ENCODE results near the gene ZNF32. TPM values are rescaled to one million over a fixed set of nuclear protein-coding genes. Genes with fewer than 3 reads are reported as not detected.

Gene ZNF32
- polyA plus RNA-seq, 6 donors from 2014 or later, result 68.9 to 135 (median 83.1) TPM

DNA sequence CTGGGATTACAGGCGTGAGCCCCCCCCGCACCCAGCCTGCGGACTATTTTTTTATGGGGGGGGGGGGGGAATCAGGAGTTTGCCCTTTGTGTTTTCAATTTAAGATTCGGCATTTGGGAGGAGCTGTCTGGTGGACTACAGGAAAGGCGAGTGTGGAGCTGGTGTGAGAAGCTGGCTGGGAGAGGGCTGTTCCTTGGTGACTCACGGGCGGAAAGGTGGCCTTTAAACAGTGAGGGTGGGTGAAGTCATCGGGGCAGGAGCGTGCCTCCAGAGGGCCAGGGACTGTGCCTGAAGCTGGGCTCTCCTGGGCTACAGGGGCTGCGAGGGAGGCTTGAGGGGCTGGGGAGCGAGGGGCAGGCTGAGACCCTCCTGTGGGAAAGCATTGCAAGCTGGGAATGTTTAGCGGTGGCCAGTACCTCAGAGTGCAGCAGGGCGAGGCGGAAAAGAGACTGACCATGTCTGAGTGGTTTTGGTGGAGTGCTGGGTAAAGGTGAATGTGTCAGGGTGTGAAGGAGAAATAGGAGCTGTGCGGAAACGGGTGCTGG is 39.7 kb upstream of the ZNF32 start:
- ATAC-seq (ENCODE audit: low read depth in 2 of 2) (no peak), DNase-seq (no peak)
- peak overlapping the region; percentile 3 to 91 (median 70) for H3K4me3 Mint-ChIP-seq
- peaks cover 35 to 64% (median 50%) of the 10 kb centered on the region in 3 donors for H3K27me3 Mint-ChIP-seq
- peak overlapping the region in 1 of 6 donors; percentile 86 for H3K27ac Mint-ChIP-seq
- H3K9me3 Mint-ChIP-seq, result peaks cover 0 to 2% (median 0%) of the 10 kb centered on the region in 7 donors
- H3K4me1 Mint-ChIP-seq, result peaks cover 7 to 15% (median 11%) of the 10 kb centered on the region in 3 donors
- H3K36me3 Mint-ChIP-seq, result no peaks in the 10 kb centered on the region

GRCh38 chr10:43687373-43687772 is 38.7 kb upstream of the ZNF32 start:
- H3K27me3 Mint-ChIP-seq, result peaks cover 30 to 60% (median 48%) of the 10 kb centered on the region in 3 donors
- H3K9me3 Mint-ChIP-seq, result peaks cover 0 to 2% (median 0%) of the 10 kb centered on the region in 7 donors
- ATAC-seq (ENCODE audit: low read depth in 2 of 2), result no peak
- peak overlapping the region in 6 of 8 donors; percentile 0 to 81 (median 50) for H3K4me3 Mint-ChIP-seq
- no peaks in the 10 kb centered on the region for H3K36me3 Mint-ChIP-seq
- peaks cover 7 to 15% (median 11%) of the 10 kb centered on the region in 3 donors for H3K4me1 Mint-ChIP-seq
- DNase-seq, result no peak
- H3K27ac Mint-ChIP-seq, result no peak overlapping the region

GRCh38 chr10:43686414-43686813 is 37.7 kb upstream of the ZNF32 start:
- Mint-ChIP-seq H3K9me3 (peaks cover 0 to 2% (median 0%) of the 10 kb centered on the region in 7 donors), H3K4me1 (peaks cover 7 to 15% (median 11%) of the 10 kb centered on the region in 3 donors), H3K27me3 (peaks cover 38 to 60% (median 51%) of the 10 kb centered on the region in 3 donors), H3K4me3 (peak overlapping the region in 3 of 8 donors; percentile 16 to 81 (median 39)), H3K36me3 (no peaks in the 10 kb centered on the region), H3K27ac (no peak overlapping the region)
- ATAC-seq (ENCODE audit: low read depth in 2 of 2) (no peak), DNase-seq (no peak)

- H3K4me3 Mint-ChIP-seq, result no peak overlapping the region
- no peak for ATAC-seq (ENCODE audit: low read depth in 2 of 2)
- H3K4me1 Mint-ChIP-seq, result peaks cover 7 to 14% (median 11%) of the 10 kb centered on the region in 3 donors
These were observed 37.1 kb upstream of the ZNF32 start for GRCh38 chr10:43685744-43686143.

DNA sequence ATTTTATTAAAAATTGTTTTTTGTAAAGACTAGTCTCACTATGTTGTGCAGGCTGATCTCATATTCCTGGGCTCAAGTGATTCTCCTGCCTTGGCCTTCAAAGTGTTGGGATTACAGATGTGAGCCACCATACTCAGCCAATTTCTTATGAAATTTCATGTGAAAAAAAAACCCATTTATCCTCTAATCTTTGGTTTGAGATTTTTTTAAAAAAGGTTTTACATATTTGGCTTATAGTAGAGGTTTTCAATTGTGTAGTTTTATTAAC is 35.5 kb upstream of the ZNF32 start:
- no peaks in the 10 kb centered on the region for H3K36me3 Mint-ChIP-seq
- H3K27ac Mint-ChIP-seq, result no peak overlapping the region
- no peak for ATAC-seq (ENCODE audit: low read depth in 2 of 2)
- H3K9me3 Mint-ChIP-seq, result peaks cover 0 to 2% (median 0%) of the 10 kb centered on the region in 7 donors
- H3K4me1 Mint-ChIP-seq, result peaks cover 0 to 7% (median 2%) of the 10 kb centered on the region in 3 donors
- peaks cover 32 to 58% (median 49%) of the 10 kb centered on the region in 3 donors for H3K27me3 Mint-ChIP-seq
- no peak overlapping the region for H3K4me3 Mint-ChIP-seq
- DNase-seq, result no peak

More at GRCh38 chr10:43685744-43686143, 37.1 kb upstream of the ZNF32 start:
- Mint-ChIP-seq H3K27me3 (peaks cover 34 to 57% (median 48%) of the 10 kb centered on the region in 3 donors), H3K36me3 (no peaks in the 10 kb centered on the region), H3K9me3 (peaks cover 0 to 2% (median 0%) of the 10 kb centered on the region in 7 donors), H3K27ac (no peak overlapping the region)
- DNase-seq, result no peak

- no peak for DNase-seq
- H3K36me3 Mint-ChIP-seq, result no peaks in the 10 kb centered on the region
- H3K27me3 Mint-ChIP-seq, result peaks cover 36 to 59% (median 48%) of the 10 kb centered on the region in 3 donors
These were observed 35.0 kb upstream of the ZNF32 start for GRCh38 chr10:43683451-43684291.

GRCh38 chr10:43682956-43683355 is 34.3 kb upstream of the ZNF32 start:
- DNase-seq (no peak), ATAC-seq (ENCODE audit: low read depth in 2 of 2) (no peak)
- H3K36me3 Mint-ChIP-seq, result no peaks in the 10 kb centered on the region
- peaks cover 42 to 59% (median 44%) of the 10 kb centered on the region in 3 donors for H3K27me3 Mint-ChIP-seq
- peaks cover 0 to 2% (median 0%) of the 10 kb centered on the region in 3 donors for H3K4me1 Mint-ChIP-seq
- H3K4me3 Mint-ChIP-seq, result no peak overlapping the region
- H3K9me3 Mint-ChIP-seq, result peaks cover 0 to 2% (median 0%) of the 10 kb centered on the region in 7 donors
- no peak overlapping the region for H3K27ac Mint-ChIP-seq

More at GRCh38 chr10:43683451-43684291, 35.0 kb upstream of the ZNF32 start:
- H3K27ac Mint-ChIP-seq, result no peak overlapping the region
- peak in 1 of 2 donors; percentile 36 for ATAC-seq (ENCODE audit: low read depth in 2 of 2)
- peaks cover 0 to 5% (median 2%) of the 10 kb centered on the region in 3 donors for H3K4me1 Mint-ChIP-seq
- H3K4me3 Mint-ChIP-seq, result no peak overlapping the region
- H3K9me3 Mint-ChIP-seq, result peaks cover 0 to 2% (median 0%) of the 10 kb centered on the region in 7 donors

DNA sequence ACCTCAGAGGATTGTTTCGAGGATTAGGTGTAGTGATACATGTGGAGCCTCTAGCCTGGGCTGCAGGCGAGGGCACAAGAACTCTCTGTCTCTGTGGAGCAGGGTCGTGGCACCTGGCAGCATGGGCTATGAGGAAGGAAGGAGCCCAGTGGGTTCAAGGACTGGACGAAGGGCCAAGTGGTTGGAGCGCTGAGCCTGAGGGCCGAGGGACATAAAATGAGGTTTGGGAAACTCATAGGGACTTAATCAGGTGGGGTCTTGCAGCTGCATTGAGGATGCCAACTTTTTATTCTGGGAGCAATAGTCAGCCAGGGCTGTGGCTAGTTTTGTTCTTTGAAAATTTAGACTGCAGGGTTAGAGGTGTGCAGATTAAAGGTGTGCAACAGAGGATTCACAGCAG is 33.0 kb upstream of the ZNF32 start:
- Mint-ChIP-seq H3K36me3 (no peaks in the 10 kb centered on the region), H3K27me3 (peaks cover 31 to 47% (median 39%) of the 10 kb centered on the region in 3 donors), H3K9me3 (peaks cover 0 to 2% (median 0%) of the 10 kb centered on the region in 7 donors), H3K4me1 (no peaks in the 10 kb centered on the region), H3K4me3 (no peak overlapping the region), H3K27ac (no peak overlapping the region)
- DNase-seq (no peak), ATAC-seq (ENCODE audit: low read depth in 2 of 2) (no peak)

DNA sequence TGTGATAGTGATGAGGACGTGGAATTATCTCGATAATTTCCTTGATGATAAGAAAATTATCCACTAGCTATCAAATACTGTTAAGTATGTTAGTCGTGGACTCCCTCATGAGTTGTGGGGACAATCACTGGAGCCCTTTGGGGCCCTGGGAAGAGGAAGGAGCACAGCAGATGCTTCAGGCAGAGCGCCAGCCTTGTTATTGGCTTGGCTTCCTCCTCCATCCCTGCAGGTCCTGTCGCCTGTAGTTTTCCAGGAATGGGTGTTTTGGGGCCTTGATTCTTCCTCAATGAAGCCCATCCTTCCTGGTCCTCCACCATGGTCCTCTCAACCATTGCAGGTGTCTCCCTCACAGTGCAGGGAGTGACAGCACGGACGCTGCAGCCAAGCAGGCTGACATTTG is 32.5 kb upstream of the ZNF32 start:
- H3K9me3 Mint-ChIP-seq, result peaks cover 0 to 2% (median 0%) of the 10 kb centered on the region in 7 donors
- peaks cover 29 to 43% (median 35%) of the 10 kb centered on the region in 3 donors for H3K27me3 Mint-ChIP-seq
- H3K36me3 Mint-ChIP-seq, result no peaks in the 10 kb centered on the region
- ATAC-seq (ENCODE audit: low read depth in 2 of 2) (no peak), DNase-seq (no peak)
- H3K4me1 Mint-ChIP-seq, result no peaks in the 10 kb centered on the region
- no peak overlapping the region for H3K27ac Mint-ChIP-seq
- H3K4me3 Mint-ChIP-seq, result no peak overlapping the region

- DNase-seq, result no peak
- ATAC-seq (ENCODE audit: low read depth in 2 of 2), result no peak
- Mint-ChIP-seq H3K27me3 (peaks cover 29 to 43% (median 35%) of the 10 kb centered on the region in 3 donors), H3K9me3 (peaks cover 0 to 2% (median 0%) of the 10 kb centered on the region in 7 donors), H3K27ac (no peak overlapping the region), H3K36me3 (no peaks in the 10 kb centered on the region), H3K4me3 (no peak overlapping the region), H3K4me1 (no peaks in the 10 kb centered on the region)
These were observed 31.4 kb upstream of the ZNF32 start for GRCh38 chr10:43680035-43680434.

DNA sequence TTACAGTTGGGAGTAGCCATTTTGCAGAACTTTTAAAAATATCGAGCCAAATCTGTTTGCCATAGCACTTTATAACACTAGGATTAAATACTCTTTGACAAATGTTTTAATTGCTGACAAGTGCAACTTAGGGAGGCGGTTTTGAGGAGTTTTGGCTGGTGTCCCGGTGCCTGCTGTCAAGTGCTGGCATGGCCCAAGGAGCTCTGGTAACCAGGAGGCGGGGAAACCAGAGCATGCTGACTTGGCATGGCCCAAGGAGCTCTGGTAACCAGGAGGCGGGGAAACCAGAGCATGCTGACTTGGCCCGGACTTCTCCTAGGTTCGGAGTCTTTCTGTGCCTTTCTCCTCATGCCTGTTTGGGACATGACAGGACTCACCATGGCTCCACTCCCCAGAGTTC is 30.8 kb upstream of the ZNF32 start:
- no peak for ATAC-seq (ENCODE audit: low read depth in 2 of 2)
- peaks cover 29 to 43% (median 31%) of the 10 kb centered on the region in 3 donors for H3K27me3 Mint-ChIP-seq

GRCh38 chr10:43678654-43679053 is 30.0 kb upstream of the ZNF32 start:
- ATAC-seq (ENCODE audit: low read depth in 2 of 2), result no peak
- no peaks in the 10 kb centered on the region for H3K4me1 Mint-ChIP-seq

More for the DNA sequence above, 30.8 kb upstream of the ZNF32 start:
- Mint-ChIP-seq H3K36me3 (no peaks in the 10 kb centered on the region), H3K27ac (no peak overlapping the region), H3K4me1 (no peaks in the 10 kb centered on the region), H3K4me3 (no peak overlapping the region), H3K9me3 (peaks cover 0 to 2% (median 0%) of the 10 kb centered on the region in 7 donors)
- no peak for DNase-seq

GRCh38 chr10:43676901-43677300 is 28.2 kb upstream of the ZNF32 start:
- no peaks in the 10 kb centered on the region for H3K9me3 Mint-ChIP-seq
- peaks cover 26 to 42% (median 34%) of the 10 kb centered on the region in 3 donors for H3K27me3 Mint-ChIP-seq
- H3K36me3 Mint-ChIP-seq, result no peaks in the 10 kb centered on the region
- no peak overlapping the region for H3K27ac Mint-ChIP-seq
- H3K4me3 Mint-ChIP-seq, result no peak overlapping the region
- no peaks in the 10 kb centered on the region for H3K4me1 Mint-ChIP-seq
- DNase-seq (no peak), ATAC-seq (ENCODE audit: low read depth in 2 of 2) (no peak)

More at GRCh38 chr10:43678654-43679053, 30.0 kb upstream of the ZNF32 start:
- H3K4me3 Mint-ChIP-seq, result no peak overlapping the region
- H3K36me3 Mint-ChIP-seq, result no peaks in the 10 kb centered on the region
- peaks cover 0 to 2% (median 0%) of the 10 kb centered on the region in 7 donors for H3K9me3 Mint-ChIP-seq
- peaks cover 28 to 44% (median 29%) of the 10 kb centered on the region in 3 donors for H3K27me3 Mint-ChIP-seq
- no peak for DNase-seq
- H3K27ac Mint-ChIP-seq, result no peak overlapping the region

Measured in naive B cell (primary cell).